PFSK-1 (cell line): Measurements from ENCODE around the gene CD3E.

Experiments
- FOXP2 ChIP-seq: optimal IDR thresholded peaks from 2 replicates; pipeline ENCODE3; 2011; ENCODE audit warnings: borderline replicate concordance, control low read depth, inconsistent platforms; ENCODE audit not compliant: insufficient read depth; ENCODE audit errors: extremely low read length, extremely low read depth
- POLR2AphosphoS5 ChIP-seq: IDR thresholded peaks from 2 replicates; pipeline ENCODE4 v1.6.1; 2012; ENCODE audit warnings: low read depth, mild to moderate bottlenecking, control low read depth, low read length, moderate library complexity
- SIN3A ChIP-seq: IDR thresholded peaks from 2 replicates; pipeline ENCODE4 v1.6.1; 2012; ENCODE audit warnings: mild to moderate bottlenecking, low read length, moderate library complexity, borderline replicate concordance; ENCODE audit not compliant: insufficient read depth
- TAF1 ChIP-seq: IDR thresholded peaks from 2 replicates; pipeline ENCODE4 v1.6.1; 2012; ENCODE audit warnings: low read length, control low read depth, borderline replicate concordance; ENCODE audit not compliant: insufficient read depth
- TF ChIP-seq, protein P1 (sequence below), 2 experiments: IDR thresholded peaks; 2 replicates each; pipeline versions ENCODE4 v1.6.1 to v1.8.0; 2011 to 2012; ENCODE audit warnings: low read depth in 2 of 2, low read length in 2 of 2, control low read depth in 1 of 2, inconsistent platforms in 1 of 2, mild to moderate bottlenecking in 1 of 2, moderate library complexity in 1 of 2; ENCODE audit not compliant: insufficient read depth in 1 of 2

DNA sequence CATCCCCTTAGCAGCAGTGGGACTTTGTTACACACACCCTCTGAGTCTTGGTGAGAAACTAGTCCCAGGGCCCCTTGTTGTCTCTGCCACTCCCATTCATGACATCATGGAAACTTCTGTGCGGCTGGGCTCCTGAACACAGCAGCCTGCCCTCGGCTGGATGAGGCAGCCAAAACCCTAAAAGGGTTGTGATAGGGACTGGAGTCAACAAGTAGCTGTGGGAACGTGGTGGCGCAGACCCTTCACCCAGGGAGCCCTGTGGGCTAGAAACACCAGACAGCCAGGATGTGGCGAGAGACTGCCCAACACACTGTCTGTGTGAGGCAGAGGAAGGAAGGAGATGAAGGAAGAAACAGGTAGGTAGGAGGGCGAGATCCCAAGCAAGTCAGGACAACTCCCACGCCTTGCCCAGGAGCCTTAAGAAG lies 34.1 kb downstream of the CD3E start:
- TF ChIP-seq TAF1 (no peak), POLR2AphosphoS5 (no peak), SIN3A (no peak), FOXP2 (no peak)
- TF ChIP-seq, protein P1, sequence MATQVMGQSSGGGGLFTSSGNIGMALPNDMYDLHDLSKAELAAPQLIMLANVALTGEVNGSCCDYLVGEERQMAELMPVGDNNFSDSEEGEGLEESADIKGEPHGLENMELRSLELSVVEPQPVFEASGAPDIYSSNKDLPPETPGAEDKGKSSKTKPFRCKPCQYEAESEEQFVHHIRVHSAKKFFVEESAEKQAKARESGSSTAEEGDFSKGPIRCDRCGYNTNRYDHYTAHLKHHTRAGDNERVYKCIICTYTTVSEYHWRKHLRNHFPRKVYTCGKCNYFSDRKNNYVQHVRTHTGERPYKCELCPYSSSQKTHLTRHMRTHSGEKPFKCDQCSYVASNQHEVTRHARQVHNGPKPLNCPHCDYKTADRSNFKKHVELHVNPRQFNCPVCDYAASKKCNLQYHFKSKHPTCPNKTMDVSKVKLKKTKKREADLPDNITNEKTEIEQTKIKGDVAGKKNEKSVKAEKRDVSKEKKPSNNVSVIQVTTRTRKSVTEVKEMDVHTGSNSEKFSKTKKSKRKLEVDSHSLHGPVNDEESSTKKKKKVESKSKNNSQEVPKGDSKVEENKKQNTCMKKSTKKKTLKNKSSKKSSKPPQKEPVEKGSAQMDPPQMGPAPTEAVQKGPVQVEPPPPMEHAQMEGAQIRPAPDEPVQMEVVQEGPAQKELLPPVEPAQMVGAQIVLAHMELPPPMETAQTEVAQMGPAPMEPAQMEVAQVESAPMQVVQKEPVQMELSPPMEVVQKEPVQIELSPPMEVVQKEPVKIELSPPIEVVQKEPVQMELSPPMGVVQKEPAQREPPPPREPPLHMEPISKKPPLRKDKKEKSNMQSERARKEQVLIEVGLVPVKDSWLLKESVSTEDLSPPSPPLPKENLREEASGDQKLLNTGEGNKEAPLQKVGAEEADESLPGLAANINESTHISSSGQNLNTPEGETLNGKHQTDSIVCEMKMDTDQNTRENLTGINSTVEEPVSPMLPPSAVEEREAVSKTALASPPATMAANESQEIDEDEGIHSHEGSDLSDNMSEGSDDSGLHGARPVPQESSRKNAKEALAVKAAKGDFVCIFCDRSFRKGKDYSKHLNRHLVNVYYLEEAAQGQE (IDR thresholded peaks at IDR 0.05; ENCODE audit: insufficient read depth in 1 of 2, low read depth in 2 of 2, low read length in 2 of 2): no peak
